Common myeloid progenitor, CD34-positive (primary cell): ENCODE measurements around the gene CSE1L.
A peak's percentile ranks its signal among the peaks of the same experiment; 100 is the strongest.

ENCODE experiments used
- CTCF ChIA-PET: fragments of 350-600 bp; sonication (Branson Sonifier 250); formaldehyde crosslinking; loops from one replicate; lab custom pipeline; 2021; ENCODE audit warnings: antibody characterized with exemption; lab: Charles Lee
- POLR2A ChIA-PET: fragments of 350-600 bp; sonication (Branson Sonifier 250); formaldehyde crosslinking; loops from one replicate; lab custom pipeline; 2021; ENCODE audit warnings: antibody characterized with exemption; lab: Charles Lee
- DNase-seq, 3 donors: peaks; one replicate each; pipeline versions ENCODE4 v3.0.0 to v3.0.0-alpha.2; 2013
- H3K27ac ChIP-seq, 2 experiments: 1 replicate in 1 of 2; 2 replicates in 1 of 2; pipeline ENCODE4 v1.7.0; 2013; ENCODE audit warnings: inconsistent platforms in 2 of 2, low read length in 2 of 2, mild to moderate bottlenecking in 2 of 2, low read depth in 1 of 2, moderate library complexity in 1 of 2; ENCODE audit not compliant: severe bottlenecking in 2 of 2, insufficient read depth in 1 of 2, poor library complexity in 1 of 2
- H3K27me3 ChIP-seq, 5 experiments: replicated peaks in 2 of 5; 1 replicate in 3 of 5; 2 replicates in 2 of 5; pipeline versions ENCODE4 v1.6.1 to v1.7.0; 2013; ENCODE audit warnings: low read length in 4 of 5, mild to moderate bottlenecking in 2 of 5, moderate library complexity in 2 of 5, inconsistent platforms in 1 of 5; ENCODE audit not compliant: insufficient read depth in 5 of 5, control insufficient read depth in 4 of 5
- H3K36me3 ChIP-seq, 4 experiments: 1 replicate in 2 of 4; 2 replicates in 2 of 4; pipeline versions ENCODE4 v1.6.1 to v1.7.0; 2013; ENCODE audit warnings: low read length in 3 of 4, control low read depth in 1 of 4, mild to moderate bottlenecking in 1 of 4; ENCODE audit not compliant: control insufficient read depth in 4 of 4, insufficient read depth in 4 of 4
- H3K4me1 ChIP-seq, 4 experiments: 1 replicate in 3 of 4; 2 replicates in 1 of 4; pipeline versions ENCODE4 v1.6.1 to v1.7.1; 2013; ENCODE audit warnings: low read length in 3 of 4, mild to moderate bottlenecking in 3 of 4, control low read depth in 1 of 4, inconsistent platforms in 1 of 4, moderate library complexity in 1 of 4; ENCODE audit not compliant: control insufficient read depth in 4 of 4, insufficient read depth in 4 of 4; ENCODE audit errors: control extremely low read depth in 1 of 4
- H3K4me3 ChIP-seq, 7 experiments: 1 replicate in 4 of 7; 2 replicates in 3 of 7; pipeline versions ENCODE4 v1.5.1 to v1.7.0; 2013; ENCODE audit warnings: mild to moderate bottlenecking in 7 of 7, low read length in 6 of 7, moderate library complexity in 6 of 7, inconsistent platforms in 2 of 7, low read depth in 2 of 7, control low read depth in 1 of 7; ENCODE audit not compliant: insufficient read depth in 4 of 7, control insufficient read depth in 1 of 7; ENCODE audit errors: extremely low read depth in 1 of 7
- H3K9me3 ChIP-seq, 5 experiments: 1 replicate in 4 of 5; 2 replicates in 1 of 5; pipeline versions ENCODE4 v1.6.1 to v1.7.1; 2013; ENCODE audit warnings: low read length in 4 of 5, mild to moderate bottlenecking in 2 of 5, inconsistent platforms in 1 of 5, low read depth in 1 of 5, moderate library complexity in 1 of 5; ENCODE audit not compliant: control insufficient read depth in 4 of 5, insufficient read depth in 2 of 5; ENCODE audit errors: control extremely low read depth in 1 of 5
- WGBS: methylation state at CpG from one replicate; pipeline ENCODE4 v1.1.5; 2013; ENCODE audit not compliant: insufficient coverage; 5-methylcytosine and 5-hydroxymethylcytosine counted together

Gene CSE1L

DNA sequence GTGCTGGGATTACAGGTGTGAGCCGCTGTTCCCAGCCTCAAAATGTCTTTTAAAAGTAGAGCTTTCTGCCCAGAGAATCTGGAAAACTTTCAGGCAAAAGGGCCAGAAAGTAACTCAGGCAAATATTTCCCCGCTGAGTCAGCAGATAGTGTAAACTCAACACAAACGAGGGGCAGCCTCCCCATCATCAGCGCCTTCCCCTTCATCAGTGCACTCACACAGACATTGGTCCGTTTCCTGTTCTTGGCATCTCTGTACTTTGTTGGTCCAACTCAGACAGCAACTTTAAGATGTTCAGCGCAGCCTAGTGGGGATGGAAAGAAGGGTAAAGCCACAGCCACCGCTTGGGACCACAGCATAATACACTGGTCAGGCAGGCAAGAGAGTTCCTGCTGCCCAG lies 69.5 kb downstream of the CSE1L start:
- Histone ChIP-seq H3K9me3 (no peaks in the 10 kb centered on the region), H3K27ac (no peak overlapping the region), H3K4me3 (no peak overlapping the region), H3K36me3 (peaks cover 10 to 78% (median 57%) of the 10 kb centered on the region in 4 experiments), H3K4me1 (no peaks in the 10 kb centered on the region), H3K27me3 (no peaks in the 10 kb centered on the region)
- POLR2A ChIA-PET: no interaction called here
- CTCF ChIA-PET: no interaction called here
- no peak for DNase-seq
- WGBS: 93% methylated on average over 6 of the region's 7 CpGs

DNA sequence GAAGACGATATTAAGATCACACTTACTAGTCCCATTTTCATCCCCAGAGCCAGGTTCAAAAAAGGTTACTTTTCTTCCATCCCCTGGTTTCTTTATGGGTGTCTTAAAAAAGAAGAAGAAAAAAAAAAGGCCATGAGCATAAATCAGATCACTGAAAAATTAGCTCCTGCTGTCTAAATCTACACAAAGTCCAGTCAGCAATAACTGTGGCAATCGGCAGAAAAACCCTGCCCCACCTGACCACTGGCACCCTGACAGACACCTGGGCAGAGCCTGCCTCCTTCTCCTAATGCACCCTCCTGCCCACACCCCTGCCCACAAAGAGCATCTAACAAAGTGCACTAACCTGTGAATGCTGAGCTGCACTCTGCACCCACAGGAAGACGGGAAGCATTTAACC lies 72.2 kb downstream of the CSE1L start:
- peaks cover 15 to 87% (median 58%) of the 10 kb centered on the region in 4 experiments for H3K36me3 ChIP-seq
- H3K27me3 ChIP-seq: no peaks in the 10 kb centered on the region
- H3K27ac ChIP-seq: no peak overlapping the region
- H3K4me1 ChIP-seq: no peaks in the 10 kb centered on the region
- CTCF ChIA-PET: interaction anchor here (1.1 to 1.5 kb wide), 3 partner anchors 15 to 99 kb away, joined by 3 to 6 read pairs (median 3); no protein-coding TSS in a partner anchor
- WGBS: 100% methylated on average over 2 of the region's 3 CpGs
- H3K4me3 ChIP-seq: no peak overlapping the region
- no peak for DNase-seq
- POLR2A ChIA-PET: interaction anchor here (1.2 kb wide), 1 partner anchor 9 kb away, joined by 3 read pairs; no protein-coding TSS in a partner anchor
- no peaks in the 10 kb centered on the region for H3K9me3 ChIP-seq

DNA sequence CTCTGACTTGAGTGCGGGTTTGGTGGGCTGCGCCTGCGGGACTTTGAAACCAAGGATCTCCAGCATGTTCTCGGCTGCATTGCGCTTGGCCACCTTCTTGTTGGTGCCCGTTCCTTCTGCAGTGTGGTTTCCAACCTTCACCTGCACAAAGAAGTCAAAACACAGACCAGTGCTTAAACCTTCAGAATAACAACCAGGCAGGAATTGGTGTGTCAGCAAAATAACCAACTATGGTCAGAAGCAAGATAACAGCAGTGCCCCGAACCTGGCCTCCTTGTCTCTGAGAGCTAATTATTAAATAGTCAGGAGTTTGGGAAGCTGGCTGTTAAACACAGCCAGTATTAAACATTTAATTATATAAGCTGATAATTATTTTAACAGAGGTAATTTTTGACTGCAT lies 73.9 kb downstream of the CSE1L start:
- 94% methylated on average over 6 of the region's 7 CpGs for WGBS
- ChIA-PET POLR2A (no interaction called here), CTCF (interaction anchor here (1.2 kb wide), 1 partner anchor 97 kb away, joined by 3 read pairs; no protein-coding TSS in a partner anchor)

DNA sequence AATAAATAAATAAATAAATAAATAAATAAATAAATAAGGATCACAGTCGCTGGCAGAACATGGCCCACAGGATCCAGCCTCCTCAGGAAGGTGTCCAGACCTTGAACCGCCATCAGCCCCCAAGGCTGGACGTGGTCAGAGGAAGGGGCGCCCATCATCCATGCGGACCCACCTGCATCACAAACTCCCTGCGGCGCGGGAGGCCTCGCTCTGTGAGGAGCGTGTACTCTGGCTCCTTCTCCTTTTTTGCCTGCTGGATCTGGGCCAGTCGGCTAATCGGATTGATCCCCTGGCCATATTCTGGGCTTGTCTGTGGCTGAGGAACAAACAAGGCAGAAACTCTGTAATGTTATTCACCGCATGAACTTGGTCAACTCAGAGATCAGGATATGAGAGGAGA lies 76.8 kb downstream of the CSE1L start:
- Histone ChIP-seq H3K4me1 (no peaks in the 10 kb centered on the region), H3K36me3 (peaks cover 18 to 66% (median 46%) of the 10 kb centered on the region in 4 experiments), H3K27me3 (no peaks in the 10 kb centered on the region), H3K9me3 (no peaks in the 10 kb centered on the region), H3K27ac (no peak overlapping the region), H3K4me3 (no peak overlapping the region)
- CTCF ChIA-PET: interaction anchor here (1.7 kb wide), 1 partner anchor 10 kb away, joined by 5 read pairs; no protein-coding TSS in a partner anchor
- 99% methylated on average over 10 of the region's 13 CpGs for WGBS
- no peak for DNase-seq
- POLR2A ChIA-PET: no interaction called here

More for the DNA sequence above, 73.9 kb downstream of the CSE1L start:
- Histone ChIP-seq H3K4me3 (no peak overlapping the region), H3K27ac (no peak overlapping the region), H3K4me1 (no peaks in the 10 kb centered on the region), H3K27me3 (no peaks in the 10 kb centered on the region), H3K36me3 (peaks cover 19 to 89% (median 57%) of the 10 kb centered on the region in 4 experiments), H3K9me3 (no peaks in the 10 kb centered on the region)
- no peak for DNase-seq

DNA sequence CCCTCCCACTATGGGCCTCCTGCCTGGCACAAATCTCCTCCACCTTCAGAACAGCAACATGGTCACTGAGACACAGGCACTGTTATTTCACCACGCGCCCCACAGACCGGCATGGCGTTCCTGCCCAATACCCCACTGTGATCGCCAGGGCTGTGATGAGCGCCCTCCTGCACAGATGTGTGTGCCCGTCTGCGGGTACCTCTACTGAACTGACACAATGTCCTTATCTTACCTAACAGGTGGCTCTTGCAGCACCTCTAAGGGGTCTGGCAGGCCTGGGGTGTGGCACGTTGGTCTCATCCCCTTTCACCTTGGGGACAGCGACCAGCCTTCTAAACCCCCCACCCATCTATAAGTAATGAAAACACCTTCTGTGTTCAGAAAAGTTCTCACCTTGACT lies 77.9 kb downstream of the CSE1L start:
- CTCF ChIA-PET: no interaction called here
- peaks cover 12 to 56% (median 36%) of the 10 kb centered on the region in 4 experiments for H3K36me3 ChIP-seq
- WGBS: 100% methylated on average over 7 of the region's 10 CpGs

DNA sequence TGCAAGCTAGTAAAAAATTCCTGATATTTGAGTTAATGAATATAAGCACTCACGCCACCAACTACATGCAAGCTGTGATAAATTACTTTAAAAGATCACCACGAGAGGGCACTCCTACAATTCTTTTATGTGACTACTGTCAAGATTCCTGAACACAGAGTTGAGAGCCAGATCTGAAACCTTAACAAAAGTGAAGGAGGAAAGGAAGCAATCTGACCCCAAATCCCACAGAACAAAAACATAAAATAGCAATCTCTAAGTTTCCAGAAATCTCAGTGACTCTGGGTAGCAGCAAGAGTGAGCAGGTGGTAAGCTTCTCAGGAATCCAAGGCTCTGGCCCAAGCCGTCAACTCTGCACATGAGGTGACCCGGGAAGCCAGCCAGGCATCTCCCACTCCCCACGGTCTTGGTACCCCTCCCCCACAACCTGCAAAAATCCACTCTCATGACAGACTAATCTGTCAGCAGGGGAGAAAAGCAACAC lies 86.9 kb downstream of the CSE1L start:
- H3K4me1 ChIP-seq: no peaks in the 10 kb centered on the region
- no peaks in the 10 kb centered on the region for H3K9me3 ChIP-seq
- H3K36me3 ChIP-seq: peaks cover 17 to 30% (median 25%) of the 10 kb centered on the region in 4 experiments
- 57% methylated on average over 4 of the region's 5 CpGs for WGBS
- ChIA-PET POLR2A (interaction anchor here (1.0 to 1.1 kb wide), 2 partner anchors 54 to 84 kb away, joined by 4 to 6 read pairs; no protein-coding TSS in a partner anchor), CTCF (interaction anchor here (0.8 to 9.6 kb wide), 24 partner anchors 8 to 144 kb away, joined by 3 to 104 read pairs (median 5); partner anchors contain the start of genes DDX27 and STAU1)
- H3K27ac ChIP-seq: no peak overlapping the region
- H3K27me3 ChIP-seq: no peaks in the 10 kb centered on the region
- H3K4me3 ChIP-seq: no peak overlapping the region
- DNase-seq: peak; percentile 72 to 80 (median 73)

More for the DNA sequence above, 77.9 kb downstream of the CSE1L start:
- no peaks in the 10 kb centered on the region for H3K9me3 ChIP-seq
- no peak overlapping the region for H3K27ac ChIP-seq
- no peaks in the 10 kb centered on the region for H3K27me3 ChIP-seq
- POLR2A ChIA-PET: no interaction called here
- H3K4me1 ChIP-seq: no peaks in the 10 kb centered on the region
- no peak for DNase-seq
- H3K4me3 ChIP-seq: no peak overlapping the region

DNA sequence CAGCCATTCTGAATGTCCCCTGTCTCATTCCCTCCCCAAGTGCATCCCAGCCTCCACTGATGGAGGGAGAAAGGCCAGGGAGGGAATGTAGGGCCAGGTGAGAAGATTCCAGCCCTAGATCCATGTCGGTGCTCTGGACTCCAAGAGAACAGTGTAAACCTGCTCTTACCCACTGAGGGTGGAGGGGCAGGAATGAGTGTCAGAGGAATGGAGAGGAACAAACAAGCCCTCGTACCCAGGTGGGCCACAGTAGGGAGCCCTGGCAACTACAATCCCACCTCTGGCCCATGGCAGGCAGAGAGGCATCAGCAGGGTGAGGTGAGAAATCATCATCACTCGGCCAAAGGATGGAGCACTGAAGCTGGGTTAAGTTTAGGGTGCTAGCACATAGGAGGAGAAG lies 87.5 kb downstream of the CSE1L start:
- peaks cover 17 to 30% (median 25%) of the 10 kb centered on the region in 4 experiments for H3K36me3 ChIP-seq
- H3K9me3 ChIP-seq: no peaks in the 10 kb centered on the region
- H3K27ac ChIP-seq: no peak overlapping the region
- no peaks in the 10 kb centered on the region for H3K27me3 ChIP-seq
- ChIA-PET CTCF (interaction anchor here (1.1 to 9.6 kb wide), 15 partner anchors 9 to 114 kb away, joined by 3 to 104 read pairs (median 5); partner anchors contain the start of genes DDX27 and STAU1), POLR2A (interaction anchor here (1.1 kb wide), 1 partner anchor 84 kb away, joined by 6 read pairs; no protein-coding TSS in a partner anchor)
- no peaks in the 10 kb centered on the region for H3K4me1 ChIP-seq
- DNase-seq: no peak
- no peak overlapping the region for H3K4me3 ChIP-seq
- WGBS: 100% methylated on average over 2 of the region's 3 CpGs
